Stomach (tissue), 9 donors: ENCODE results near the gene NME1. TPM values are rescaled to one million over a fixed set of nuclear protein-coding genes. Genes with fewer than 3 reads are reported as not detected.

ENCODE experiments used
- DNase-seq, 2 donors: peaks; one replicate each; pipeline versions ENCODE4 v3.0.0 to v3.0.0-alpha.2; 2013 to 2019
- H3K27ac ChIP-seq, 5 donors: fragments of 200-600 bp in 4 of 5; sonication (generic) in 4 of 5; one replicate each; pipeline ENCODE4 v1.5.1; 2013 to 2019; ENCODE audit warnings: mild to moderate bottlenecking in 1 of 5, moderate library complexity in 1 of 5
- H3K27me3 ChIP-seq, 3 donors: fragments of 200-600 bp; sonication (generic); one replicate each; pipeline ENCODE4 v1.5.1; 2017 to 2019; ENCODE audit warnings: mixed run types in 1 of 3
- H3K36me3 ChIP-seq, 4 donors: fragments of 200-600 bp; sonication (generic); 1 replicate in 3 of 4; 2 replicates in 1 of 4; pipeline ENCODE4 v1.5.1; 2016 to 2019
- H3K4me1 ChIP-seq, 4 donors: fragments of 200-600 bp; sonication (generic); one replicate each; pipeline ENCODE4 v1.5.1; 2016 to 2019
- H3K4me3 ChIP-seq, 4 donors: fragments of 200-600 bp; sonication (generic) in 3 of 4; one replicate each; pipeline ENCODE4 v1.5.1; 2016 to 2019; ENCODE audit warnings: mild to moderate bottlenecking in 1 of 4
- H3K9me3 ChIP-seq, 4 donors: fragments of 200-600 bp; sonication (generic); one replicate each; pipeline ENCODE4 v1.5.1; 2016 to 2019
- CTCF ChIP-seq, 7 experiments: fragments of 450-650 bp in 4 of 7; fragments of 200-600 bp in 3 of 7; sonication (generic) in 3 of 7; IDR thresholded peaks; one replicate each; pipeline ENCODE4 v1.5.1; 2016 to 2019; ENCODE audit warnings: antibody characterized with exemption in 7 of 7, control low read depth in 2 of 7, mild to moderate bottlenecking in 1 of 7
- EP300 ChIP-seq: sonication (generic); formaldehyde crosslinking; IDR thresholded peaks from one replicate; pipeline ENCODE4 v1.6.1; 2017; ENCODE audit warnings: antibody characterized with exemption
- POLR2A ChIP-seq, 4 donors: fragments of 450-650 bp; IDR thresholded peaks; one replicate each; pipeline ENCODE4 v1.6.1; 2016; ENCODE audit warnings: antibody characterized with exemption in 4 of 4, control low read depth in 2 of 4, mild to moderate bottlenecking in 1 of 4, moderate library complexity in 1 of 4
- POLR2AphosphoS5 ChIP-seq, 3 donors: sonication (generic); formaldehyde crosslinking; IDR thresholded peaks; one replicate each; pipeline ENCODE4 v1.6.1; 2016; ENCODE audit warnings: antibody characterized with exemption in 3 of 3
- WGBS, 5 donors: extraction: QIAGEN DNeasy Blood & Tissue Kit in 3 of 5; methylation state at CpG; one replicate each; pipeline versions ENCODE4 v1.1.5 to v1.1.7; 2013 to 2018; 5-methylcytosine and 5-hydroxymethylcytosine counted together
- intact Hi-C: fragments of 100-400 bp; cut with DNase I; formaldehyde crosslinking; loops from one replicate; pipeline ENCODE4 v1.15.1; 2023; ENCODE audit warnings: low total_unique reads
- polyA plus RNA-seq, 3 donors: library from polyadenylated mRNA; stranded (reverse); fragments of 200-250 nt; gene quantifications; one replicate each; pipeline ENCODE4 v1.2.3, GENCODE V29; 2013
- total RNA-seq, 5 donors: library from RNA; depleted of rRNA; stranded (reverse); fragments of >200 nt; gene quantifications; one replicate each; pipeline versions ENCODE4 v1.1.0 to v1.2.3, GENCODE V29; 2014 to 2016
- donor health status: healthy with polysubstance abuse.
- donor health status: Bipolar disorder and iron deficiency.
- donor health status: healthy.

The NME1 gene
- total and polyA plus RNA-seq, 8 donors = 2.2 to 135 (median 44.1) TPM; not detected in 1

GRCh38 chr17:51150932-51151331 lies 2.4 kb upstream of the NME1 start:
- H3K4me3 ChIP-seq = no peak overlapping the region
- peaks cover 11 to 30% (median 19%) of the 10 kb centered on the region in 4 donors for H3K4me1 ChIP-seq
- intact Hi-C loops = loop anchor here (5.0 kb wide), 1 partner anchor 149 kb away; no protein-coding TSS in a partner anchor
- no peaks in the 10 kb centered on the region for H3K9me3 ChIP-seq
- TF ChIP-seq EP300 = no peak
- no peak for TF ChIP-seq CTCF (IDR thresholded peaks at IDR 0.05)
- TF ChIP-seq POLR2A (IDR thresholded peaks at IDR 0.05) = no peak
- no peak overlapping the region for H3K27ac ChIP-seq
- H3K27me3 ChIP-seq = no peaks in the 10 kb centered on the region
- no peaks in the 10 kb centered on the region for H3K36me3 ChIP-seq
- no peak for DNase-seq
- 76 to 82% (median 78%) methylated on average over 5 of the region's 5 CpGs for WGBS, 5 donors

- H3K27ac ChIP-seq = peak overlapping the region; percentile 79 to 88 (median 86)
- no peak for TF ChIP-seq POLR2A (IDR thresholded peaks at IDR 0.05)
- no peak for TF ChIP-seq CTCF (IDR thresholded peaks at IDR 0.05)
- no peak for TF ChIP-seq POLR2AphosphoS5 (IDR thresholded peaks at IDR 0.05)
- no peak for TF ChIP-seq EP300
- peaks cover 11 to 30% (median 19%) of the 10 kb centered on the region in 4 donors for H3K4me1 ChIP-seq
- 9 to 16% (median 12%) methylated on average over 8 of the region's 8 CpGs for WGBS, 5 donors
- peak overlapping the region; percentile 31 to 96 (median 78) for H3K4me3 ChIP-seq
- no peaks in the 10 kb centered on the region for H3K9me3 ChIP-seq
- no peaks in the 10 kb centered on the region for H3K27me3 ChIP-seq
- peak in 1 of 2 donors; percentile 64 for DNase-seq
- intact Hi-C loops = loop anchor here (5.0 kb wide), 1 partner anchor 150 kb away; no protein-coding TSS in a partner anchor
- peaks cover 0 to 11% (median 7%) of the 10 kb centered on the region in 4 donors for H3K36me3 ChIP-seq
Measured at GRCh38 chr17:51152766-51153209, 571 bp upstream of the NME1 start.

- 6 to 10% (median 9%) methylated on average over 6 of the region's 6 CpGs for WGBS, 5 donors
- intact Hi-C loops = loop anchor here (5.0 kb wide), 1 partner anchor 152 kb away; no protein-coding TSS in a partner anchor
- TF ChIP-seq POLR2A (IDR thresholded peaks at IDR 0.05) (no peak), CTCF (IDR thresholded peaks at IDR 0.05) (no peak), EP300 (no peak), POLR2AphosphoS5 (IDR thresholded peaks at IDR 0.05) (no peak)
- Histone ChIP-seq H3K4me1 (peaks cover 11 to 30% (median 19%) of the 10 kb centered on the region in 4 donors), H3K27me3 (no peaks in the 10 kb centered on the region), H3K27ac (peak overlapping the region in 3 of 5 donors; percentile 80 to 88 (median 86)), H3K9me3 (no peaks in the 10 kb centered on the region), H3K36me3 (peaks cover 0 to 24% (median 16%) of the 10 kb centered on the region in 4 donors), H3K4me3 (peak overlapping the region; percentile 60 to 96 (median 78))
- peak in 1 of 2 donors; percentile 44 for DNase-seq
Measured at GRCh38 chr17:51154176-51154575, 817 bp downstream of the NME1 start.

GRCh38 chr17:51155416-51155815 lies 2.1 kb downstream of the NME1 start:
- 91 to 97% (median 96%) methylated on average over 8 of the region's 8 CpGs for WGBS, 5 donors
- no peak overlapping the region for H3K4me3 ChIP-seq
- no peak overlapping the region for H3K27ac ChIP-seq
- DNase-seq = no peak
- intact Hi-C loops = no loop called here
- H3K9me3 ChIP-seq = no peaks in the 10 kb centered on the region
- H3K36me3 ChIP-seq = peaks cover 8 to 33% (median 24%) of the 10 kb centered on the region in 4 donors
- no peaks in the 10 kb centered on the region for H3K27me3 ChIP-seq
- H3K4me1 ChIP-seq = peaks cover 11 to 30% (median 19%) of the 10 kb centered on the region in 4 donors
- TF ChIP-seq POLR2A (IDR thresholded peaks at IDR 0.05) = no peak
- no peak for TF ChIP-seq EP300

- no peak for TF ChIP-seq EP300
- TF ChIP-seq CTCF (IDR thresholded peaks at IDR 0.05) = no peak
- TF ChIP-seq POLR2AphosphoS5 (IDR thresholded peaks at IDR 0.05) = no peak
- TF ChIP-seq POLR2A (IDR thresholded peaks at IDR 0.05) = no peak
- Histone ChIP-seq H3K36me3 (peaks cover 15 to 63% (median 53%) of the 10 kb centered on the region in 4 donors), H3K4me1 (peaks cover 3 to 11% (median 6%) of the 10 kb centered on the region in 4 donors), H3K4me3 (no peak overlapping the region), H3K27ac (no peak overlapping the region), H3K9me3 (no peaks in the 10 kb centered on the region), H3K27me3 (no peaks in the 10 kb centered on the region)
- intact Hi-C loops = no loop called here
- WGBS, 5 donors = 93 to 96% (median 95%) methylated on average over 3 of the region's 3 CpGs
- no peak for DNase-seq
Measured at GRCh38 chr17:51159604-51160003, 6.2 kb downstream of the NME1 start.
